HG03097 (cell line): ENCODE measurements around the gene CENPK.
A peak's percentile ranks its signal among the peaks of the same experiment; 100 is the strongest.
"Not testable (repeated sequence)": the region's sequence is repeated elsewhere in the genome, so short reads cannot be mapped to it uniquely, and the experiment has no call there.

Experiments used
- ATAC-seq: cut with Tn5 transposase; IDR thresholded peaks from one replicate; pipeline ENCODE4 v1.9.1; 2021; ENCODE audit not compliant: unreplicated experiment, low FRiP score

Gene CENPK

GRCh38 chr5:65512170-65512937 lies 50.6 kb downstream of the CENPK start:
- no peak for ATAC-seq

- ATAC-seq: no peak
These were observed 54.0 kb downstream of the CENPK start for GRCh38 chr5:65508978-65509377.

GRCh38 chr5:65506961-65507360 lies 56.0 kb downstream of the CENPK start:
- no peak for ATAC-seq

GRCh38 chr5:65489119-65489518 lies 73.8 kb downstream of the CENPK start:
- no peak for ATAC-seq

- not testable (repeated sequence) for ATAC-seq
These were observed 74.8 kb downstream of the CENPK start for GRCh38 chr5:65488038-65488687.

GRCh38 chr5:65486803-65487202 lies 76.2 kb downstream of the CENPK start:
- not testable (repeated sequence) for ATAC-seq

- ATAC-seq: no peak
These were observed 77.6 kb downstream of the CENPK start for GRCh38 chr5:65485405-65485804.

- peak; percentile 58 for ATAC-seq
These were observed 79.2 kb downstream of the CENPK start for GRCh38 chr5:65483546-65484346.

GRCh38 chr5:65482736-65483545 lies 80.0 kb downstream of the CENPK start:
- ATAC-seq: no peak

GRCh38 chr5:65482296-65482735 lies 80.7 kb downstream of the CENPK start:
- ATAC-seq: no peak

- ATAC-seq: peak; percentile 68
These were observed 81.2 kb downstream of the CENPK start, which contains the start of gene ADAMTS6 for GRCh38 chr5:65481635-65482295. Gene ADAMTS6 (minus strand): TSS chr5:65481920. CDS start chr5:65473673, 8,247 bp downstream.

GRCh38 chr5:65481171-65481581 lies 81.8 kb downstream of the CENPK start:
- no peak for ATAC-seq

GRCh38 chr5:65480306-65480865 lies 82.6 kb downstream of the CENPK start:
- peak; percentile 33 for ATAC-seq

GRCh38 chr5:65479527-65479926 lies 83.4 kb downstream of the CENPK start:
- ATAC-seq: no peak

GRCh38 chr5:65478336-65478735 lies 84.6 kb downstream of the CENPK start:
- ATAC-seq: no peak

- no peak for ATAC-seq
These were observed 87.1 kb downstream of the CENPK start for GRCh38 chr5:65475895-65476294.

GRCh38 chr5:65475336-65475735 lies 87.6 kb downstream of the CENPK start:
- no peak for ATAC-seq

GRCh38 chr5:65474130-65474711 lies 88.7 kb downstream of the CENPK start:
- no peak for ATAC-seq

- no peak for ATAC-seq
These were observed 94.3 kb downstream of the CENPK start for GRCh38 chr5:65468633-65469032.
